ENCODE measurements around the gene DLX1. TPM values are rescaled to one million over a fixed set of nuclear protein-coding genes. Genes with fewer than 3 reads are reported as not detected.

Gene DLX1
- 0.11 TPM in 1 of 2 replicates, not detected in the other for total RNA-seq

DNA sequence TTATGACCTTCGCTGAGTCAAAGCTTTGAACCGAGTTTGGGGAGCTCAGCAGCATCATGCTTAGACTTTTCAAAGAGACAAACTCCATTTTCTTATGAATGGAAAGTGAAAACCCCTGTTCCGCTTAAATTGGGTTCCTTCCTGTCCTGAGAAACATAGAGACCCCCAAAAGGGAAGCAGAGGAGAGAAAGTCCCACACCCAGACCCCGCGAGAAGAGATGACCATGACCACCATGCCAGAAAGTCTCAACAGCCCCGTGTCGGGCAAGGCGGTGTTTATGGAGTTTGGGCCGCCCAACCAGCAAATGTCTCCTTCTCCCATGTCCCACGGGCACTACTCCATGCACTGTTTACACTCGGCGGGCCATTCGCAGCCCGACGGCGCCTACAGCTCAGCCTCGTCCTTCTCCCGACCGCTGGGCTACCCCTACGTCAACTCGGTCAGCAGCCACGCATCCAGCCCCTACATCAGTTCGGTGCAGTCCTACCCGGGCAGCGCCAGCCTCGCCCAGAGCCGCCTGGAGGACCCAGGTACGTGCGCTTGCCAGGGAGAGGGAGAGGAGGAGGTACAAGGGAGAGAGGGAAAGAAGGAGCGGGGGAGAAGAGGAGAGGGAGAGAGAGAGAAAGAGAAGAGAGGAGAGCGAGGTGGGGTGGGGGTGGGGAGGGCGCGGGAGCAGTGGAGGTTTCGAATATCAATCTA lies at the start of gene DLX1:
TSS of gene DLX1 (plus strand) at position 48 of the 700 bp plus-strand sequence. CDS start at position 219, 171 bp downstream.

DNA sequence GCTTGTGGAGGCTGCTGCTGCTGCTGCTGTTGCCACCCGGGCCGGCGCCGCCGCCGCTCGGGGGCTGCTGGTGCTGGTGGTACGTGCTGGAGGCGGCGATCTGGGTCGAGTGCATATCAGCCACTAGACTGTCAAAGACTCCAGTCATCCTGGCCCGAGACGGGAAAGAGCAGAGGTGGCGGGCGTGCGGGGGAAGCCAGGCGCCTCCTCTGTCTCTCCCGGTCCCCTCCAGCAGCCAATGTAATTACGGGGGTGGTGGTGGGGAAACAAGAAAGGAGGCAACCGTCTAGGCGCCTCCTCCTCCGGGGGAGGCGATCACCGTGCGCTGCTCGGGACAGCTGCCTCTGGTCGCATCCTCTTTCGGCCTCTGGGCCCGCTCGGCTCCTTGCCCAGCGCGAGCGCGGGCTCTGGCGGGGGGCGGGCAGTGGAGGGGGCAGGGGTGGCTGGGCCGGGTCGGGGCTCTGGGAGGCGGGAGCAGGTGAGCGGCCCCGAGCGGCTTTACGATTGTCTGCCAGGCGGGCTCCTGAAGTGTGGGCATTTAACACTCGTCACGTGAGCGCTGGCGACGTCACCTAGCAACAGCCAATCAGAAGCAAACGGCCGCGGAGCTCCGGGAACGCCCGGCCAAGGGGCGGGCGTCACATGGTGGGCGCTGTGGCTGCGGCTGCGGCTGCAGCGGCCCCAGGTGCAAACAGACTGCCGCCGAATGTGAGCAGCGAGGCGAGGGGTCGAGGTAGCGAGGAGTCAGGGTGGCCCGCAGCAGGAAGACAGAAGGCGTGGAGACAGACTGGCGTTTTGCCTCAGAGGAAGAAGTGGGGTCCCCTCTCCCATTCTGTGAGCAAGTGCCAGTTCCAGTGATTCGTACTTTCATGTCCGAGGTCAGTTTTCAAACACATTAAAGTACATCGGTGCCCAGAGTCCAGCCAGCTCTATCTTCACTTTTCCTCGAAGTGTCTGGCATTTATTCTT lies 17.4 kb downstream of the DLX1 start, which contains the start of gene DLX2:
TSS of gene DLX2 (minus strand) at position 510 of the 969 bp plus-strand sequence. CDS start at position 148, 362 bp downstream.

Other genes starting within 250 kb of the DLX1 start
- gene SLC25A12, start 191.3 kb upstream of the DLX1 start, total RNA-seq, result 17.5 and 25.1 TPM in 2 replicates
- 38.6 and 84.0 TPM in 2 replicates for gene HAT1, start 163.0 kb upstream of the DLX1 start, total RNA-seq
- 6.6 and 8.6 TPM in 2 replicates for gene METAP1D, start 85.6 kb upstream of the DLX1 start, total RNA-seq
- under 0.01 TPM in 1 of 2 replicates, not detected in the other for gene DLX2, start 17.4 kb downstream of the DLX1 start, total RNA-seq

All from uterine smooth muscle cell (primary cell).